Measurements from ENCODE around the gene TRAM1L1.
A peak's percentile ranks its signal among the peaks of the same experiment; 100 is the strongest.

Gene TRAM1L1

GRCh38 chr4:117084866-117085701, at the start of gene TRAM1L1:
TRAM1L1 (minus strand) TSS chr4:117085576; CDS start chr4:117085393, 183 bp downstream.
- peak within 1 kb of the TSS; percentile 73 for H3K4me3 ChIP-seq (ENCODE audit: low read length)
- H3K9ac ChIP-seq (ENCODE audit: low read length), result peak within 1 kb of the TSS; percentile 60
- H3K9me3 ChIP-seq (ENCODE audit: control insufficient read depth, low read depth, low read length), result peaks cover 4% of the 10 kb centered on the region
- no peaks in the 10 kb centered on the region for H3K27me3 ChIP-seq (ENCODE audit: control insufficient read depth, insufficient read depth, low read length)
- H3K36me3 ChIP-seq (ENCODE audit: control insufficient read depth, low read depth, low read length), result no peaks in the 10 kb centered on the region
- peaks cover 4% of the 10 kb centered on the region for H3K4me1 ChIP-seq (ENCODE audit: control insufficient read depth, low read depth, low read length)
- no peak within 1 kb of the TSS for H3K27ac ChIP-seq (ENCODE audit: low read length)

GRCh38 chr4:117134386-117134785, 49.0 kb upstream of the TRAM1L1 start:
- H3K4me1 ChIP-seq (ENCODE audit: control insufficient read depth, low read depth, low read length), result no peaks in the 10 kb centered on the region
- H3K4me3 ChIP-seq (ENCODE audit: low read length), result no peak overlapping the region
- no peak overlapping the region for H3K9ac ChIP-seq (ENCODE audit: low read length)
- H3K36me3 ChIP-seq (ENCODE audit: control insufficient read depth, low read depth, low read length), result no peaks in the 10 kb centered on the region
- H3K27ac ChIP-seq (ENCODE audit: low read length), result no peak overlapping the region
- no peaks in the 10 kb centered on the region for H3K27me3 ChIP-seq (ENCODE audit: control insufficient read depth, insufficient read depth, low read length)
- no peaks in the 10 kb centered on the region for H3K9me3 ChIP-seq (ENCODE audit: control insufficient read depth, low read depth, low read length)

GRCh38 chr4:117096886-117097285, 11.5 kb upstream of the TRAM1L1 start:
- Histone ChIP-seq H3K4me1 (ENCODE audit: control insufficient read depth, low read depth, low read length) (peaks cover 4% of the 10 kb centered on the region), H3K27me3 (ENCODE audit: control insufficient read depth, insufficient read depth, low read length) (no peaks in the 10 kb centered on the region), H3K36me3 (ENCODE audit: control insufficient read depth, low read depth, low read length) (no peaks in the 10 kb centered on the region), H3K9ac (ENCODE audit: low read length) (no peak overlapping the region), H3K4me3 (ENCODE audit: low read length) (no peak overlapping the region), H3K27ac (ENCODE audit: low read length) (no peak overlapping the region), H3K9me3 (ENCODE audit: control insufficient read depth, low read depth, low read length) (no peaks in the 10 kb centered on the region)

GRCh38 chr4:117096462-117096861, 11.1 kb upstream of the TRAM1L1 start:
- Histone ChIP-seq H3K9ac (ENCODE audit: low read length) (no peak overlapping the region), H3K4me1 (ENCODE audit: control insufficient read depth, low read depth, low read length) (peaks cover 4% of the 10 kb centered on the region), H3K4me3 (ENCODE audit: low read length) (no peak overlapping the region), H3K27me3 (ENCODE audit: control insufficient read depth, insufficient read depth, low read length) (no peaks in the 10 kb centered on the region), H3K27ac (ENCODE audit: low read length) (no peak overlapping the region), H3K9me3 (ENCODE audit: control insufficient read depth, low read depth, low read length) (no peaks in the 10 kb centered on the region), H3K36me3 (ENCODE audit: control insufficient read depth, low read depth, low read length) (no peaks in the 10 kb centered on the region)

- H3K27ac ChIP-seq (ENCODE audit: low read length), result no peak overlapping the region
- no peaks in the 10 kb centered on the region for H3K9me3 ChIP-seq (ENCODE audit: control insufficient read depth, low read depth, low read length)
- H3K9ac ChIP-seq (ENCODE audit: low read length), result no peak overlapping the region
- H3K4me3 ChIP-seq (ENCODE audit: low read length), result no peak overlapping the region
- no peaks in the 10 kb centered on the region for H3K36me3 ChIP-seq (ENCODE audit: control insufficient read depth, low read depth, low read length)
- H3K4me1 ChIP-seq (ENCODE audit: control insufficient read depth, low read depth, low read length), result peaks cover 4% of the 10 kb centered on the region
- no peaks in the 10 kb centered on the region for H3K27me3 ChIP-seq (ENCODE audit: control insufficient read depth, insufficient read depth, low read length)
These were observed 8.2 kb upstream of the TRAM1L1 start for GRCh38 chr4:117093571-117093970.

GRCh38 chr4:117077760-117078159, 7.6 kb downstream of the TRAM1L1 start:
- Histone ChIP-seq H3K4me1 (ENCODE audit: control insufficient read depth, low read depth, low read length) (no peaks in the 10 kb centered on the region), H3K27ac (ENCODE audit: low read length) (no peak overlapping the region), H3K27me3 (ENCODE audit: control insufficient read depth, insufficient read depth, low read length) (no peaks in the 10 kb centered on the region), H3K9me3 (ENCODE audit: control insufficient read depth, low read depth, low read length) (peaks cover 2% of the 10 kb centered on the region), H3K4me3 (ENCODE audit: low read length) (no peak overlapping the region), H3K36me3 (ENCODE audit: control insufficient read depth, low read depth, low read length) (no peaks in the 10 kb centered on the region), H3K9ac (ENCODE audit: low read length) (no peak overlapping the region)

- Histone ChIP-seq H3K4me1 (ENCODE audit: control insufficient read depth, low read depth, low read length) (peaks cover 4% of the 10 kb centered on the region), H3K27me3 (ENCODE audit: control insufficient read depth, insufficient read depth, low read length) (no peaks in the 10 kb centered on the region), H3K36me3 (ENCODE audit: control insufficient read depth, low read depth, low read length) (no peaks in the 10 kb centered on the region), H3K9me3 (ENCODE audit: control insufficient read depth, low read depth, low read length) (no peaks in the 10 kb centered on the region), H3K27ac (ENCODE audit: low read length) (no peak overlapping the region), H3K9ac (ENCODE audit: low read length) (no peak overlapping the region), H3K4me3 (ENCODE audit: low read length) (no peak overlapping the region)
These were observed 17.3 kb downstream of the TRAM1L1 start for GRCh38 chr4:117068120-117068519.

GRCh38 chr4:117063961-117064696, 21.2 kb downstream of the TRAM1L1 start:
- Histone ChIP-seq H3K27me3 (ENCODE audit: control insufficient read depth, insufficient read depth, low read length) (no peaks in the 10 kb centered on the region), H3K36me3 (ENCODE audit: control insufficient read depth, low read depth, low read length) (no peaks in the 10 kb centered on the region), H3K9me3 (ENCODE audit: control insufficient read depth, low read depth, low read length) (peaks cover 6% of the 10 kb centered on the region), H3K9ac (ENCODE audit: low read length) (no peak overlapping the region), H3K4me3 (ENCODE audit: low read length) (no peak overlapping the region), H3K27ac (ENCODE audit: low read length) (no peak overlapping the region), H3K4me1 (ENCODE audit: control insufficient read depth, low read depth, low read length) (no peaks in the 10 kb centered on the region)

- Histone ChIP-seq H3K36me3 (ENCODE audit: control insufficient read depth, low read depth, low read length) (no peaks in the 10 kb centered on the region), H3K4me1 (ENCODE audit: control insufficient read depth, low read depth, low read length) (no peaks in the 10 kb centered on the region), H3K27ac (ENCODE audit: low read length) (no peak overlapping the region), H3K9me3 (ENCODE audit: control insufficient read depth, low read depth, low read length) (no peaks in the 10 kb centered on the region), H3K4me3 (ENCODE audit: low read length) (no peak overlapping the region), H3K27me3 (ENCODE audit: control insufficient read depth, insufficient read depth, low read length) (no peaks in the 10 kb centered on the region), H3K9ac (ENCODE audit: low read length) (no peak overlapping the region)
These were observed 42.4 kb downstream of the TRAM1L1 start for GRCh38 chr4:117042962-117043361.

All from iPS-18a (cell line).